BE2C (cell line): Measurements from ENCODE around the gene RASSF4.
A peak's percentile ranks its signal among the peaks of the same experiment; 100 is the strongest.

Experiments
- DNase-seq: peaks from one replicate; pipeline ENCODE4 v3.0.0-alpha.2; 2020
- H3K27me3 ChIP-seq: fragments of 250-450 bp; sonication (Bioruptor Pico); 2 replicates; pipeline ENCODE4 v1.5.1; 2020; ENCODE audit warnings: mild to moderate bottlenecking
- H3K36me3 ChIP-seq: fragments of 250-450 bp; sonication (Bioruptor Pico); 2 replicates; pipeline ENCODE4 v1.5.1; 2020; ENCODE audit warnings: mild to moderate bottlenecking
- H3K4me1 ChIP-seq: fragments of 250-450 bp; sonication (Bioruptor Pico); 2 replicates; pipeline ENCODE4 v1.5.1; 2020
- H3K4me3 ChIP-seq: 2 replicates; pipeline ENCODE4 v1.5.1; 2011; ENCODE audit warnings: low read depth, low read length
- H3K9me3 ChIP-seq: fragments of 250-450 bp; sonication (Bioruptor Pico); 2 replicates; pipeline ENCODE4 v1.5.1; 2020
- CTCF ChIP-seq: IDR thresholded peaks from 2 replicates; pipeline ENCODE4 v1.5.1; 2012; ENCODE audit warnings: mild to moderate bottlenecking, low read depth, low read length

Gene RASSF4

GRCh38 chr10:44990302-44990655 is 30.7 kb downstream of the RASSF4 start:
- H3K36me3 ChIP-seq = no peaks in the 10 kb centered on the region
- no peak overlapping the region for H3K4me3 ChIP-seq
- no peaks in the 10 kb centered on the region for H3K9me3 ChIP-seq
- H3K4me1 ChIP-seq = no peaks in the 10 kb centered on the region
- H3K27me3 ChIP-seq = no peaks in the 10 kb centered on the region
- peak; percentile 63 for TF ChIP-seq CTCF
- DNase-seq = peak; percentile 49

- DNase-seq = no peak
- Histone ChIP-seq H3K4me1 (no peaks in the 10 kb centered on the region), H3K27me3 (no peaks in the 10 kb centered on the region)
Observed at GRCh38 chr10:44990965-44991364, 31.4 kb downstream of the RASSF4 start.

GRCh38 chr10:44991571-44991970 is 32.0 kb downstream of the RASSF4 start:
- H3K27me3 ChIP-seq = no peaks in the 10 kb centered on the region
- no peak for TF ChIP-seq CTCF
- no peaks in the 10 kb centered on the region for H3K4me1 ChIP-seq
- DNase-seq = no peak
- no peaks in the 10 kb centered on the region for H3K36me3 ChIP-seq
- H3K9me3 ChIP-seq = no peaks in the 10 kb centered on the region
- H3K4me3 ChIP-seq = no peak overlapping the region

More at GRCh38 chr10:44990965-44991364, 31.4 kb downstream of the RASSF4 start:
- no peaks in the 10 kb centered on the region for H3K9me3 ChIP-seq
- no peak overlapping the region for H3K4me3 ChIP-seq
- H3K36me3 ChIP-seq = no peaks in the 10 kb centered on the region
- no peak for TF ChIP-seq CTCF

GRCh38 chr10:44992070-44992731 is 32.6 kb downstream of the RASSF4 start:
- Histone ChIP-seq H3K4me3 (no peak overlapping the region), H3K9me3 (no peaks in the 10 kb centered on the region), H3K27me3 (no peaks in the 10 kb centered on the region), H3K4me1 (no peaks in the 10 kb centered on the region), H3K36me3 (no peaks in the 10 kb centered on the region)
- no peak for TF ChIP-seq CTCF
- DNase-seq = no peak

- H3K36me3 ChIP-seq = no peaks in the 10 kb centered on the region
- DNase-seq = no peak
- no peak for TF ChIP-seq CTCF
- no peaks in the 10 kb centered on the region for H3K9me3 ChIP-seq
- H3K4me1 ChIP-seq = no peaks in the 10 kb centered on the region
- no peak overlapping the region for H3K4me3 ChIP-seq
- no peaks in the 10 kb centered on the region for H3K27me3 ChIP-seq
Observed at GRCh38 chr10:44992732-44993225, 33.2 kb downstream of the RASSF4 start.

- Histone ChIP-seq H3K27me3 (no peaks in the 10 kb centered on the region), H3K4me3 (no peak overlapping the region), H3K9me3 (no peaks in the 10 kb centered on the region), H3K4me1 (no peaks in the 10 kb centered on the region), H3K36me3 (no peaks in the 10 kb centered on the region)
- no peak for TF ChIP-seq CTCF
- DNase-seq = no peak
Observed at GRCh38 chr10:44993226-44993921, 33.8 kb downstream of the RASSF4 start.
